SK-N-MC (cell line): Measurements from ENCODE around the gene CHMP5.

ENCODE experiments used
- EZH2 ChIP-seq: fragments of 200-600 bp; sonication (generic); IDR thresholded peaks from one replicate; pipeline ENCODE4 v1.6.1; 2017; ENCODE audit warnings: antibody characterized with exemption
- FOXP2 ChIP-seq: optimal IDR thresholded peaks from 2 replicates; pipeline ENCODE3; 2011; ENCODE audit warnings: mild to moderate bottlenecking, moderate library complexity; ENCODE audit not compliant: insufficient read depth; ENCODE audit errors: extremely low read length, control extremely low read depth
- POLR2AphosphoS5 ChIP-seq: IDR thresholded peaks from 2 replicates; pipeline ENCODE4 v1.6.1; 2012; ENCODE audit warnings: mild to moderate bottlenecking, low read depth, low read length, borderline replicate concordance

- TF ChIP-seq EZH2 = no peak
- no peak for TF ChIP-seq POLR2AphosphoS5
- no peak for TF ChIP-seq FOXP2
These were observed 33.9 kb upstream of the CHMP5 start for GRCh38 chr9:33230756-33231622.
